Activated CD8-positive, alpha-beta memory T cell treated with anti-CD3 and anti-CD28 coated beads, Interleukin-2, amount 10 ng/mL, durations not matched to agents 7 days and 5 days (primary cell): ENCODE measurements around the gene NTM. TPM values are rescaled to one million over a fixed set of nuclear protein-coding genes. Genes with fewer than 3 reads are reported as not detected.
A peak's percentile ranks its signal among the peaks of the same experiment; 100 is the strongest.
"Not testable (repeated sequence)": the region's sequence is repeated elsewhere in the genome, so short reads cannot be mapped to it uniquely, and the experiment has no call there.

Experiments used
- ATAC-seq: fragments of 150-1000 bp; cut with Tn5 transposase; one replicate; pipeline ENCODE4 v1.10.0; 2021; ENCODE audit warnings: moderate library complexity
- CTCF ChIA-PET: fragments of 350-600 bp; sonication (Branson Sonifier 250); formaldehyde crosslinking; loops from one replicate; lab custom pipeline; 2021; ENCODE audit warnings: antibody characterized with exemption; lab: Charles Lee
- DNase-seq: peaks from one replicate; pipeline ENCODE4 v3.0.0-alpha.2; 2020
- H3K27ac Mint-ChIP-seq: one replicate; pipeline ENCODE4 v1.8.0; 2021; ENCODE audit warnings: mild to moderate bottlenecking, mixed read lengths
- H3K27me3 Mint-ChIP-seq: one replicate; pipeline ENCODE4 v1.8.0; 2021; ENCODE audit warnings: mixed read lengths
- H3K36me3 Mint-ChIP-seq: one replicate; pipeline ENCODE4 v1.8.0; 2021; ENCODE audit warnings: mild to moderate bottlenecking, mixed read lengths
- H3K4me1 Mint-ChIP-seq: one replicate; pipeline ENCODE4 v1.8.0; 2021; ENCODE audit warnings: mixed read lengths
- H3K4me3 Mint-ChIP-seq: one replicate; pipeline ENCODE4 v1.8.0; 2021; ENCODE audit warnings: mild to moderate bottlenecking, moderate library complexity, mixed read lengths
- H3K9me3 Mint-ChIP-seq: one replicate; pipeline ENCODE4 v1.8.0; 2022; ENCODE audit warnings: low read depth, mixed read lengths
- total RNA-seq, 2 experiments: library from RNA; stranded (reverse); gene quantifications; one replicate each; pipeline ENCODE4 v1.2.3, GENCODE V29; 2021

The NTM gene
- total RNA-seq, 2 experiments from 2014 or later = not detected

DNA sequence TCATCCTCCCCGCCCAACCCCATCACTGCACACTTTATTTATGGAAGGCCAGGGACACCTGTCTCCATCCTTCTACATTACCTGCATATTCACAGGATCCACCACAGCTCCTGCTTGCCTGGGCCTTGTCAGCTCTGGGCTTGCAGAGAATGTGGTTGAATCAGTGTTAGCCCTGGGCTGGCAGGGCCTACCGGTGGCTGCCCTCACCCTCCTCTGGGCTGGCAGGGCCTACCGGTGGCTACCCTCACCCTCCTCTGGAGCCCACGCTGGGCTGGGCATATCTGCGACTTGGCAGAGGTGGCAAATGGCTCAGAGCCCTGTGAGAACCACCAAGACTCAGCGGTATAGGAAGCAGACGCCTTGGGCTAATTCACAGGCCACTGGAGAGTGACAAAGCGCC is 300.9 kb downstream of the NTM start:
- no peak for ATAC-seq
- no peak overlapping the region for H3K4me3 Mint-ChIP-seq
- CTCF ChIA-PET = no interaction called here

DNA sequence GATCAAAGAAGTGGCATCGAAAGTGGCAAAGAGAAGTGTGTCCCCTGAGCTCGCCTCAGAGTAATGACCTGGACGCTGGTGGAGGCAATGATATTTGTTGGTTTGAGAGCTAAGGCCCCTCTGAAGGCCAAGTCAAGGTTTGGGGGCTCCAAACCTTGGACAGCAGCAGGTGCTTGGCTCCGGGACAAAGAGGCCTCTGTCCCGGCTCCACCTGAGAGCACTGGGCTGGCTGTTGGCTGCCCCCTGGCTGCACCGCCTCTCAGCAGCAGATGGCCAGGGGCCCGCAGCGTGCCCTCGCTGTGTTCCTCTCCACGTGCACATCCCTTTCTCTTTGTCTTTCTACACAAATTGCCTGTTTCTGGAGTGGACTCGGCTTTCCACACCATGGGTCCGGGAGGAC is 301.3 kb downstream of the NTM start:
- DNase-seq (no peak), ATAC-seq (no peak)
- CTCF ChIA-PET = no interaction called here
- Mint-ChIP-seq H3K27ac (no peak overlapping the region), H3K4me1 (peaks cover 3% of the 10 kb centered on the region), H3K36me3 (no peaks in the 10 kb centered on the region), H3K9me3 (no peaks in the 10 kb centered on the region), H3K27me3 (no peaks in the 10 kb centered on the region), H3K4me3 (no peak overlapping the region)

More for the DNA sequence above, 300.9 kb downstream of the NTM start:
- peaks cover 3% of the 10 kb centered on the region for H3K4me1 Mint-ChIP-seq
- no peaks in the 10 kb centered on the region for H3K36me3 Mint-ChIP-seq
- DNase-seq = no peak
- H3K27ac Mint-ChIP-seq = no peak overlapping the region
- no peaks in the 10 kb centered on the region for H3K9me3 Mint-ChIP-seq
- H3K27me3 Mint-ChIP-seq = no peaks in the 10 kb centered on the region

DNA sequence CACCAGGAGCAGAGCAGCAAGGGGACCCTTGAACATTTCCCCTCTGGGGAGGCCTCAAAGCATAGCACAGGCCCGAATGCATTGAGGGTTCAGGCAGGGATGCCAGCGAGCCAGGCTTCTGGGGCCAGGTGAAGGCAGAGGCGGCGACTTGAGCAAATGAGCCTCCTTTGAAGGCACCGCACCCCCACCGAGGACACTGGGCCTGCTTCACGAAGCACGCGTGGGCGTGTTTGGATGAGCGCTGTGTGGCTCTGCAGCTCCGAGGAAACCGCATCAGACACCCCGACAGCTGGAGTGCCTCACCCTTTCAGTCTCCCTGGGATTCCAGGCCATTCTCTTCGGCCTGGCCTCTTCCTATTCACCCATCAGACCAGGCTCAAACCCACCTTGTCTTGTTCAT is 301.8 kb downstream of the NTM start:
- Mint-ChIP-seq H3K36me3 (no peaks in the 10 kb centered on the region), H3K4me1 (peaks cover 3% of the 10 kb centered on the region)
- CTCF ChIA-PET = no interaction called here

DNA sequence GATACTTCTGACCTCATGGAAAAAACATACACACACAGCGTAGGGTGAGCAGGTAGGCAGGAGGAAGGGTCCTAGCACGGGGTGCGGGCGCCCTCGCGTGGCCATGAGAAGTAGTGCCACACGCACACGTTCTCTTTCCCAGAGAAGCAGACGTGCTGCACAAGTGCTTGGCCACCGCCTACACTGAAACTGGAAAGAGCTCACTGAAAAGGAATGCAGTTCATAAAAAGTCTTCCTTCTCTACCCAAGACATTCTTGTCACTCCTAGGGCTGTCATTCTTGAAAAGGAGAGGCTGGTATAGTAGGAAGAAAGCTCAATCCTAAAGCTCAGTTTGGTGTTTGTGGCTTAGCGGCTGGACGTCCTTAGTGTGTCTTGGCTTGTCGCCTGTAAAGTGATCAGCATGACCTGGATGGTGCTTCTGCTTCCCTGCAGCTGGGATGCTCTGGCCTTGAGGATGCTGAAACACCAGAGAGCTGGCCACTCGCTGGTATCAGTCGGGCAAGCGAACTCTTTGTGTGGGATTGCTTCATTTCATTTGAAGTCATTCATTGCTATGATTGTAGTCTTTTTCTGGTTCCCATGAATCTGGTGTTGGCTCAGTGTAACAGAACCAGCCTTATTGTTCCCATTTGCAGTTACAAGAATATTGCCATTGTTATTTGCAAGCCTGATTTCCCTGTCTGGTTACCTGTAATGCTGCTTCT is 303.8 kb downstream of the NTM start:
- peak; percentile 55 for DNase-seq
- CTCF ChIA-PET = interaction anchor here (0.7 to 2.0 kb wide), 15 partner anchors 8 to 758 kb away, joined by 3 to 19 read pairs (median 3); no protein-coding TSS in a partner anchor
- ATAC-seq = peak; percentile 49
- H3K9me3 Mint-ChIP-seq = no peaks in the 10 kb centered on the region
- no peaks in the 10 kb centered on the region for H3K4me1 Mint-ChIP-seq
- H3K4me3 Mint-ChIP-seq = no peak overlapping the region
- no peaks in the 10 kb centered on the region for H3K27me3 Mint-ChIP-seq
- no peak overlapping the region for H3K27ac Mint-ChIP-seq
- no peaks in the 10 kb centered on the region for H3K36me3 Mint-ChIP-seq

More for the DNA sequence above, 301.8 kb downstream of the NTM start:
- Mint-ChIP-seq H3K9me3 (no peaks in the 10 kb centered on the region), H3K27ac (no peak overlapping the region), H3K27me3 (no peaks in the 10 kb centered on the region), H3K4me3 (no peak overlapping the region)
- ATAC-seq (no peak), DNase-seq (no peak)

DNA sequence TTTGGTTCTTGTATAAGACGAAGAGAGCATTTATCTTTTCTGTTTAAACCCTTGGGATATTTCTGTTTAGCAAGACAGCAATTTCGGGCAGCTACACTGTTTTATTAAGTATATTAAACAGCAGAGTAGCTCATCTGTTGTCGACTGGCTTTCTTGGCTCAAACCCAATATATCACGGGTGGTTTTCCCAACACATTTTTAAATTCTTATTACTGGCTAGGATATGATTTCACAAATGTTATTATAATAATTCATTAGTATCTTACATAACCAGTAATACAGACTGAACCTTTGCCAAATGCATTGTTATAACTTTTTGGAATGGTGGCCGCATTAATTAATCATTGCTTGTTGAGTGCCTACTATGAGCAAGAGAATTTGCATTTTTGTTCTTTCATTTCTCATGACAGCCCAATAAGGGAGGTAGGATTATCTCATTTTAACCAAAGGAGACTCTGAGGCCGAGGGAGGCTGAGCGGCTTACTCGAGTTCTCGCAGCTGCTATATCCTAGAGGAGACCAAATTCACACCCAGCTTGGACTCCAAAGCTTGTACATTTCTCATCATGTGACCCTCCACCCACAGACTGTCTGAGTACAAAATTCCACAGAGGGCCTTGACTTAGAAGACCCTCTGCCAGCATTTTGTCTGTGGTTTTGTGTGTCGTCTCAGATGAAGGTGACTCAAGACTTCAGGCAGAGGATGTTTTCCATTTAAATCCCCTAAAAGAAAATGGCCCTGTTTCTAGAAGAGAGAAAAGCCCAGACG is 304.9 kb downstream of the NTM start:
- ATAC-seq (no peak), DNase-seq (no peak)
- no peaks in the 10 kb centered on the region for H3K36me3 Mint-ChIP-seq
- no peak overlapping the region for H3K4me3 Mint-ChIP-seq
- H3K9me3 Mint-ChIP-seq = no peaks in the 10 kb centered on the region
- no peaks in the 10 kb centered on the region for H3K27me3 Mint-ChIP-seq
- H3K4me1 Mint-ChIP-seq = no peaks in the 10 kb centered on the region
- CTCF ChIA-PET = interaction anchor here (1.0 to 1.9 kb wide), 7 partner anchors 7 to 759 kb away, joined by 3 to 14 read pairs (median 3); no protein-coding TSS in a partner anchor
- no peak overlapping the region for H3K27ac Mint-ChIP-seq

DNA sequence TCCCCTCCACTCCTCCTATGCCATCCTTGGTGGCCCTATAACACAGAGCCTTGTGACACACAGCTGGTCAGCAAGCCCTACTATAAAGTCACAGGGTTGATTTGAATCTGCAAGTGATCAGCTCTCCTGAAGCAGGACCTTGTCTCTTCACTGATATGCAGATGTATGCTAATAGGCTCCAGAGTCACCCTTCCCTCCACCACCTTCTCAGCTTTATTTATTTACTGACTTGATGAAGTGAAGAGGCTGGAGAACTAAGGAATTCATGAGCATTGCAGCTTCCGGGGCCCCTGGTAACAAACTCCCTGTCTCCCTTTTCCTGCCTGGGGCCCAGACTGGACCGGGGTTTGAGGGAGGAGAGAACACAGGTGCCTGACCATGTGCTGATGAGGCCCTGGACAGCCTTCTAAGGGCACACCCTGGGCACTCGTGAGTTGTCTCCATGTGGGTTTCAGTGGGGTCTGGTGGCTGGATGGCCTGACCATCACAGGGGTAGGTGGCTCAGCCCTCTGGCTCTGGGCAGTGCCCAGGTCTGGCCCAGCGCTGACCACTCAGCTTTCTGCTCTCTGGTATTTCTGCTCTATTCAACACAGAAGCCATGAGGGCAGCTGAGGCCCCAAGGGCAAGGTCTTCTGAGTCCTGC is 307.5 kb downstream of the NTM start:
- no peaks in the 10 kb centered on the region for H3K27me3 Mint-ChIP-seq
- ATAC-seq = no peak
- DNase-seq = no peak
- no peaks in the 10 kb centered on the region for H3K9me3 Mint-ChIP-seq
- H3K36me3 Mint-ChIP-seq = no peaks in the 10 kb centered on the region
- no peak overlapping the region for H3K4me3 Mint-ChIP-seq
- H3K4me1 Mint-ChIP-seq = no peaks in the 10 kb centered on the region
- H3K27ac Mint-ChIP-seq = no peak overlapping the region
- CTCF ChIA-PET = interaction anchor here (0.7 kb wide), 1 partner anchor 10 kb away, joined by 4 read pairs; no protein-coding TSS in a partner anchor

DNA sequence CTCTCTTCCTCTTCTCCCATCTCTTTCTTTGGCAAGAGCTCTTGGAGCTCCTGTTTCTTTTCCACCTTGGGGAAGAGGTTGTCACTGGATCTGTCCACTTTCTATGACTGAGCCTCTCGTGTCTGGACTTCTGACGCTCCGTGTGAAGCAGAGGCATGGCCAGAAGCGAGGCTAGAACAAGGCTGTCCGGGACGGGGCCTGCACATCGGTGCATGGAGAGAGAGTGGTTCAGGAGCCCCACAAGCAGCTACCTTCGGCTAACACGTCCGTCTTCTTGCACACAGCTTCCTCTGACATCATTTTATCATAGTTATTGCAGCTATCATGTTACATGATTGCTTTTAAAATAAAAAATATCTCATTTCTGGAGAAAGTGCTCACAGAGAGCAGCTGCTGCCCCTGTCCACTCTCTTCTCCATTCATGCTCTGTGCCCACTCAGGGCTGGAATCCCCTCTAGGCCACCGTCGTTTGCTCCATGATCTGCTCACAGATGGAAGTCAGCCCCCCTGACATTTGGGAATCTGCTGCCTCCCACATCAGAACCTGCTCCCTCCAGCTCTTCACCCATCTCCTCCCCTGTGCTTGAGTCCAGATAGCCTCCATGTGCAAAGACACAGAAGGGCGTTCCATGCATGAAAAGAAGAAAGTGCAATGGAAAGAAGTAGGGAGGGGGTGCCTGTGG is 308.4 kb downstream of the NTM start:
- DNase-seq (no peak), ATAC-seq (no peak)
- H3K4me3 Mint-ChIP-seq = no peak overlapping the region
- H3K4me1 Mint-ChIP-seq = no peaks in the 10 kb centered on the region
- no peaks in the 10 kb centered on the region for H3K27me3 Mint-ChIP-seq
- CTCF ChIA-PET = interaction anchor here (0.7 kb wide), 1 partner anchor 10 kb away, joined by 4 read pairs; no protein-coding TSS in a partner anchor
- no peaks in the 10 kb centered on the region for H3K36me3 Mint-ChIP-seq
- H3K9me3 Mint-ChIP-seq = no peaks in the 10 kb centered on the region
- H3K27ac Mint-ChIP-seq = no peak overlapping the region

DNA sequence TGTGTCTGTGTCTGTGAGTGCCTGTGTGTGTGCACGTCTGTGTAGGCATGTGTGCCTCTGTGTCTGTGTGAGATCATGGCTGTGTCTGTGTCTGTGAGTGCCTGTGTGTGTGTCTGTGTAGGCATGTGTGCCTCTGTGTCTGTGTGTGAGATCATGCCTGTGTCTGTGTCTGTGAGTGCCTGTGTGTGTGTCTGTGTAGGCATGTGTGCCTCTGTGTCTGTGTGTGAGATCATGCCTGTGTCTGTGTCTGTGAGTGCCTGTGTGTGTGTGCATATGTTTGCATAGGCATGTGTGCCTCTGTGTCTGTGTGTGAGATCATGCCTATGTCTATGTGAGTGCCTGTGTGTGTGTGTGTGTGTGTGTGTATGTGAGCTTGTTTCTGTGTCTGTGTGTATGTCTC is 310.0 kb downstream of the NTM start:
- H3K4me1 Mint-ChIP-seq, H3K4me3 Mint-ChIP-seq, ATAC-seq, H3K36me3 Mint-ChIP-seq, CTCF ChIA-PET, H3K9me3 Mint-ChIP-seq, H3K27ac Mint-ChIP-seq, H3K27me3 Mint-ChIP-seq, DNase-seq: not testable (repeated sequence)

DNA sequence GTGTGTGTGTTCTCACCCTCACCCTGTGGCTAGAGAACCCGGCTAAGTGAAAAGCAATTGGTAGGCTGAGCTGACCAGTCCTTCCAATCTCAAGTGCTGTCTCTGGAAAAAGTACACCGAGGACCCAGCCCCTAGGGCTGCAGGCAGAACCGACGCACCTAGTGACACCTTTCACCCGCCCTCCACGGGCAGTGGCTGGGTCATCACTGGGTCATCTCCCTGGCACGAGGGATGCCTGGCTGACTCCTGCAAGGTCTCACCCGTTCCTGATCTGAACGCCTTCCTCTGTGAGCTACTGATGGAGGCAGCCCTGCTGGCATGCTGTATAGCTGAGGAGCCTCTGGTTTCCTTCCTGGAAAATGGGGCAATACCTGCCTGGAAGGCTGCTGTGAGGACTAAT is 311.5 kb downstream of the NTM start:
- H3K4me1 Mint-ChIP-seq = no peaks in the 10 kb centered on the region
- CTCF ChIA-PET = interaction anchor here (1.3 kb wide), 1 partner anchor 7 kb away, joined by 3 read pairs; no protein-coding TSS in a partner anchor
- H3K27ac Mint-ChIP-seq = no peak overlapping the region
- no peak overlapping the region for H3K4me3 Mint-ChIP-seq
- ATAC-seq (no peak), DNase-seq (no peak)
- H3K9me3 Mint-ChIP-seq = no peaks in the 10 kb centered on the region
- no peaks in the 10 kb centered on the region for H3K27me3 Mint-ChIP-seq
- no peaks in the 10 kb centered on the region for H3K36me3 Mint-ChIP-seq

DNA sequence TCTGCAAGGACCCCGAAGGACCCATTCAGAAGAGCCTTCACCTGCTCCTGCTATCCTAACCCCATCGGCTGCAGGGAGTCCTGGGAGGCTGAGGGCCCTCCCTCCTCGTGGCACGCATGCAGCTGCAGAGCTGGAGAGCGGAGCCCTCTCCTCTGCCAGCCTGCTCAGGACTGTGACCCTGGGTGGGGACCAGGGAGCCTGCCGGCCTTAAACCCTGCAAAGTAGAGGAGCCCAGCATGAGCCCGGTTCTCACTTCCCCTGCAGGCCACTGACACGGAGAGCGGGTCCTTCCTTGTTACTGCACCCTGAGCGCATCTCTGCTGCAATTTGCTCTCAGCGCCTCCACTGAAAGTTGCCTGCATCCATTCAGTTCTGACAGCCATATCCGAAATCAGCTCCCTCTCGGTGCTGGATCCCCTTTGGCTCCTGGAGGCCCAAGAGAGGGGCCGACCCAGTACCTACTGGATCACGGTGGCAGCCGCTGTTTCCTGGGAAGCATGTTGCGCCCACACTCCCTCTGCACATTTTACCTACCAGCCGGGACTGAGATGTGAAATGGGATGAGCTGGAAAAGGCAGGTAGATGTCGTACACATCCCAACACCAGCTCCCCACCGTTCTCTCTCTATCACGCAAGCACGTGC is 312.1 kb downstream of the NTM start:
- no peak overlapping the region for H3K4me3 Mint-ChIP-seq
- DNase-seq (peak; percentile 11), ATAC-seq (no peak)
- H3K4me1 Mint-ChIP-seq = no peaks in the 10 kb centered on the region
- no peaks in the 10 kb centered on the region for H3K36me3 Mint-ChIP-seq
- CTCF ChIA-PET = interaction anchor here (1.3 kb wide), 1 partner anchor 8 kb away, joined by 3 read pairs; no protein-coding TSS in a partner anchor
- H3K9me3 Mint-ChIP-seq = no peaks in the 10 kb centered on the region
- H3K27me3 Mint-ChIP-seq = no peaks in the 10 kb centered on the region
- no peak overlapping the region for H3K27ac Mint-ChIP-seq

DNA sequence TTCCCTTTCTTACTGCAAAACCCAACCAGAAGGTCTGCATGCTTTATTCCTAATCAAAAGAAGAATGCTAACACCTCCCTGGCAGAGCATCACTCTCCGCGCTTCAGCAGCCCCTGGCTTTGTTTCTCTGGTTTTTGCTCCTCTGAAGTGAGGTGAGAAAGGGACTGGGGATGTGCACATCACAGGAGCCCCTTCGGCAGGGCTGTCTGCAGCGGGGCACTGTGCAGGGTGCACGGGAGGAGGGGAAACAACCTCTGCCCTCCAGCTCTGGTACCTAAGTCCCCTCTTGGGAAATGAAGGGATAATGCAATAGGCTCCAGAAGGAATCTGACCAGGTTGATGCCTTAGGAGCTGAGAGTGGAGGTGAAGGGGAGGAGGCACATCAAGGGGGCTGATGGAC is 312.7 kb downstream of the NTM start:
- H3K4me3 Mint-ChIP-seq = no peak overlapping the region
- H3K36me3 Mint-ChIP-seq = no peaks in the 10 kb centered on the region
- DNase-seq (peak; percentile 25), ATAC-seq (no peak)
- H3K27ac Mint-ChIP-seq = no peak overlapping the region
- CTCF ChIA-PET = interaction anchor here (1.3 kb wide), 1 partner anchor 9 kb away, joined by 3 read pairs; no protein-coding TSS in a partner anchor
- H3K27me3 Mint-ChIP-seq = no peaks in the 10 kb centered on the region
- H3K4me1 Mint-ChIP-seq = no peaks in the 10 kb centered on the region
- H3K9me3 Mint-ChIP-seq = no peaks in the 10 kb centered on the region

DNA sequence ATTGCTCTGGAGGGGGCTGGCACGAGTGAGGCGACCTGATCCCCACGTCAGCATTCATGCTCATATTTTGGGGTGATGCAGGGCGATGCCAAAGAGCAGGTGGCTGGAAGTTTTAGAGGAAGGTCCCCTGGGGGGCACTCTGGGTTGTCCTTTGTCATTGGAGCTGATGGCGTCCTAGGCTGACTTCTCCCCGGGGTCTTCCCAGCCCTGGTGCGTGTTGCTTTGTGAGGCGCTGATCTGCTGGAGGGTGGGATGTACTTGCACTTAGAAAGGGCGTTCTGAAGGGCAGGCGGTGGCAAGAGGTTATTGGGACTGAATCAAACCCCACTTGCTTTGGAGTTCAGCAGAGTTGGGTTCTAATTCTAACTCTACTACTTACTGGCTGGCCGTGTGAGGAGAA is 313.3 kb downstream of the NTM start:
- DNase-seq (peak; percentile 14), ATAC-seq (no peak)
- Mint-ChIP-seq H3K36me3 (no peaks in the 10 kb centered on the region), H3K4me3 (no peak overlapping the region), H3K27me3 (no peaks in the 10 kb centered on the region), H3K27ac (no peak overlapping the region), H3K4me1 (no peaks in the 10 kb centered on the region), H3K9me3 (no peaks in the 10 kb centered on the region)
- CTCF ChIA-PET = no interaction called here
